AG10803 (cell line): ENCODE results near the gene GLIPR2.

ENCODE experiments used
- DNase-seq: peaks from one replicate; pipeline ENCODE4 v3.0.0; 2010; ENCODE audit warnings: low read depth
- H3K4me3 ChIP-seq: 2 replicates; pipeline ENCODE4 v1.5.1; 2011; ENCODE audit warnings: mild to moderate bottlenecking, low read length, control low read depth
- CTCF ChIP-seq: conservative IDR thresholded peaks from 2 replicates; pipeline ENCODE4 v1.5.1; 2011; ENCODE audit warnings: mild to moderate bottlenecking, low read length, control low read depth, inconsistent platforms

The GLIPR2 gene

GRCh38 chr9:36164372-36164771, 27.8 kb downstream of the GLIPR2 start:
- H3K4me3 ChIP-seq, result no peak overlapping the region
- no peak for TF ChIP-seq CTCF
- no peak for DNase-seq

GRCh38 chr9:36164989-36165388, 28.5 kb downstream of the GLIPR2 start:
- no peak for DNase-seq
- no peak for TF ChIP-seq CTCF
- no peak overlapping the region for H3K4me3 ChIP-seq

GRCh38 chr9:36165826-36166167, 29.3 kb downstream of the GLIPR2 start:
- DNase-seq, result peak; percentile 42
- peak overlapping the region; percentile 69 for H3K4me3 ChIP-seq

GRCh38 chr9:36166168-36166927, 29.8 kb downstream of the GLIPR2 start:
- DNase-seq, result peak; percentile 85
- H3K4me3 ChIP-seq, result peak overlapping the region; percentile 69
- TF ChIP-seq CTCF, result peak; percentile 64

More at GRCh38 chr9:36165826-36166167, 29.3 kb downstream of the GLIPR2 start:
- no peak for TF ChIP-seq CTCF

- no peak for DNase-seq
- TF ChIP-seq CTCF, result no peak
- H3K4me3 ChIP-seq, result no peak within 1 kb of the TSS
Measured at GRCh38 chr9:36169166-36169565, 32.6 kb downstream of the GLIPR2 start, which contains the start of gene CCIN. TSS of gene CCIN (plus strand) at chr9:36169388. CDS start at chr9:36169503, 115 bp downstream.

- TF ChIP-seq CTCF, result no peak
- no peak overlapping the region for H3K4me3 ChIP-seq
- DNase-seq, result no peak
Measured at GRCh38 chr9:36169708-36170107, 33.2 kb downstream of the GLIPR2 start.

- DNase-seq, result no peak
- H3K4me3 ChIP-seq, result no peak overlapping the region
- TF ChIP-seq CTCF, result no peak
Measured at GRCh38 chr9:36170531-36170930, 34.0 kb downstream of the GLIPR2 start.
